Epithelial cell of esophagus (primary cell): ENCODE data around the gene SNRPA.
"Not testable (repeated sequence)": the region's sequence is repeated elsewhere in the genome, so short reads cannot be mapped to it uniquely, and the experiment has no call there.

Experiments used
- DNase-seq: peaks from one replicate; pipeline ENCODE4 v3.0.0; 2010; ENCODE audit warnings: low read depth
- H3K4me3 ChIP-seq: 2 replicates; pipeline ENCODE4 v1.5.1; 2011; ENCODE audit warnings: mild to moderate bottlenecking, low read length, control low read depth
- TF ChIP-seq, protein P1 (sequence below): IDR thresholded peaks from 2 replicates; pipeline ENCODE4 v1.5.1; 2011; ENCODE audit warnings: low read depth, mild to moderate bottlenecking, low read length, control low read depth, inconsistent platforms; ENCODE audit not compliant: insufficient read depth; ENCODE audit errors: missing control alignments

SNRPA gene

DNA sequence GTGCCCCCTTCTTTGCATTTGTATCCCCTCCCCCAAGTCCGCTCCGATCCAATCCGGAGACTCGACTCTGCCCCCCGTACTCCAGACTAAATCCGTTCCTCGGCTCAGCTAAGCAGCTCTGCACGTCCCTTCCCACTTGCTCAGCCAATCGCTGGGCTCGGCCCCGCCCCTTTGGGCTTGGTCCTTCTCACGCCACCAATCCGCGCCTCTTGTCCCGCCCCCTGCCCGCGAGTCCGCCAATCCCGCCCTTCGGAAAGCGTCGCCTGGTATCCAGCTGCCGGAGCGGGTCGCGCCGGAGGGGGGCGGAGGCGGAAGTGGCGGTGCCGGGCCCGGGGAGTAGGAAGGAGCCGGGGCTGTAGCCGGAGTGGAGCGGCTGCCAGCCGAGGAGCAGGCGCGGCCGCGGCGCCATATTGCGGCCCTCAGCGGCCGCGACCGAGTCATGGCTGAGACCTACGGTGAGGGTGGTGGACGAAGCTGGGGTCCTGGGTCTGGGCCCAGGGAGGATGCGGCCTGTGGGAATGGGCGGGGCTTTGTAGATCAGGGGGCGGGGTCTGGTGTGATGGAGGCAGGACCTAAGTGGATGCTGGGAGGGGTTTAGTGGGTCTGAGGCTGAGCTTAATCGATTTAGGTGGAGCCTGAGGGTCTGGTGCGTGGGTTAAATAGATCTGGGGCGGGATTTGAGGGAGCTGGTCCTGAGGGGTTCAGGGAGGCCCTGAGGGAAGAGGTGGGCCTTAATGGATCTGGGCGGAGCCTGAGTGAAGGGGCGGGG is 27.1 kb downstream of the SNRPA start, which contains the start of gene RAB4B:
Gene RAB4B, plus strand, starts transcription at position 311 of the 769 bp plus-strand sequence. Its CDS starts 129 bp downstream, at position 440.
- peak; percentile 100 for DNase-seq
- H3K4me3 ChIP-seq = peak within 1 kb of the TSS; percentile 74
- TF ChIP-seq, protein P1, sequence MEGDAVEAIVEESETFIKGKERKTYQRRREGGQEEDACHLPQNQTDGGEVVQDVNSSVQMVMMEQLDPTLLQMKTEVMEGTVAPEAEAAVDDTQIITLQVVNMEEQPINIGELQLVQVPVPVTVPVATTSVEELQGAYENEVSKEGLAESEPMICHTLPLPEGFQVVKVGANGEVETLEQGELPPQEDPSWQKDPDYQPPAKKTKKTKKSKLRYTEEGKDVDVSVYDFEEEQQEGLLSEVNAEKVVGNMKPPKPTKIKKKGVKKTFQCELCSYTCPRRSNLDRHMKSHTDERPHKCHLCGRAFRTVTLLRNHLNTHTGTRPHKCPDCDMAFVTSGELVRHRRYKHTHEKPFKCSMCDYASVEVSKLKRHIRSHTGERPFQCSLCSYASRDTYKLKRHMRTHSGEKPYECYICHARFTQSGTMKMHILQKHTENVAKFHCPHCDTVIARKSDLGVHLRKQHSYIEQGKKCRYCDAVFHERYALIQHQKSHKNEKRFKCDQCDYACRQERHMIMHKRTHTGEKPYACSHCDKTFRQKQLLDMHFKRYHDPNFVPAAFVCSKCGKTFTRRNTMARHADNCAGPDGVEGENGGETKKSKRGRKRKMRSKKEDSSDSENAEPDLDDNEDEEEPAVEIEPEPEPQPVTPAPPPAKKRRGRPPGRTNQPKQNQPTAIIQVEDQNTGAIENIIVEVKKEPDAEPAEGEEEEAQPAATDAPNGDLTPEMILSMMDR = no peak

DNA sequence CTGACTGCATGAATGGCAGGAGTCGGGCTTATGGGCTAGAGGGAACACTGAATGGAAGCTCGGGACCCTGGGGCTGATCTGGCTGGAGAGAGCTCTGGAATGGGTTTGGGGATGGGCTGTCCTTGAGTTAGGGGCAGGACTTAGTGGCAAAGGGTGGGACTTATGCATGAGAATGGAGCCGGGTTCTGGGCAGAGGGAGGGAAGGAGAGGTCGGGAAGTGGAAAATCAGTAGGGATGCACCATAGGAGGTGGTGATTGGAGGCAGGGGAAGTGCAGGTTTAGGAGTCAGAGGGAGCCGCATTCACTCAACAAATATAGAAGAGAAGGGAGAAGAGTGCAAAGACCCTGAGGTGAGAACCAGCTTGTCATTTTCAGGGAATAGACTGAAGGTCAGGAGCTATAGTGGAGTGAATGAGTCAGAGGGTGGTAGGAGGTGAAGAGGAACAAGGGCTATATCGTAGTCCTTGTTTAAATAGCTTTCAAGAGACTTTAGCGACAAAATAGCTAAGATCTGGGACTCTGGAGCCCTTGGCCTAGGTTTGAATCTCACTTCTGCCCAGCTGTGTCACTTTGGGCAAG is 27.8 kb downstream of the SNRPA start:
- peak overlapping the region; percentile 74 for H3K4me3 ChIP-seq
- TF ChIP-seq, protein P1 = no peak
- DNase-seq = no peak

DNA sequence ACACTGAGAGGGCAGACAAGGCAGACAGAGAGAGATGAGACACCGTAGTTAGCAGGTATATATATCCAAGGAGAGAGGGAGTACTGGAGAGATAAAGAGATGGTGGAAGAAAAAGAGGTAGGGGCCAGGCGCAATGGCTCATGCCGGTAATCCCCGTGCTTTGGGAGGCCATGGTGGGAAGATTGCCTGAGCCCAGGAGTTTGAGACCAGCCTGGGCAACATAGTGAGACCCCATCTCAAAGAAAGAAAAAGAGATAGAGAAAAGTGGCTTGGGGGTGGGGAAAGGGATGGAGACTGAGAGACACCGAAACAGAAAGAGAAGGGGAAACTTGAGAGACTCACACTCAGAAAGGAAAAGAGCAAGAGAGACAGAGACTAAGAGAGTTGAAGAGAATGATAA is 29.6 kb downstream of the SNRPA start:
- DNase-seq = no peak
- H3K4me3 ChIP-seq = no peak overlapping the region
- TF ChIP-seq, protein P1 = no peak

DNA sequence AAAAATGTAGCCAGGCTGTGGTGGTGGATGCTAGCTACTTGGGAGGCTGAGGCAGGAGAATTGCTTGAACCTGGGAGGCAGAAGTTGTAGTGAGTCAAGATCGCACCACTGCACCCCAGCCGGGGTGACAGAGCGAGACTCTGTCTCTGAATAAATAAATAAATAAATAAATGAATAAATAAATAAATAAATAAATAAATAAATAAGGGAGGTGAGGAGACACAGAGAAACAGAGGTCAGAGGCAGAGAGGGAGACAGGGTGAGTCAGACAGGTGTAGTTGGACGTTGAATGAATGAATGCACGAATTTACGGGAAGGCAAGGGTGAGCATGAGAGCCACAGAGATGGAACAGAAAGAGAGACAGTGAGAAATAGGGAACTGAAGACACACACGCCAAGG is 30.1 kb downstream of the SNRPA start:
- TF ChIP-seq, protein P1 = no peak
- DNase-seq = no peak
- H3K4me3 ChIP-seq = no peak overlapping the region

DNA sequence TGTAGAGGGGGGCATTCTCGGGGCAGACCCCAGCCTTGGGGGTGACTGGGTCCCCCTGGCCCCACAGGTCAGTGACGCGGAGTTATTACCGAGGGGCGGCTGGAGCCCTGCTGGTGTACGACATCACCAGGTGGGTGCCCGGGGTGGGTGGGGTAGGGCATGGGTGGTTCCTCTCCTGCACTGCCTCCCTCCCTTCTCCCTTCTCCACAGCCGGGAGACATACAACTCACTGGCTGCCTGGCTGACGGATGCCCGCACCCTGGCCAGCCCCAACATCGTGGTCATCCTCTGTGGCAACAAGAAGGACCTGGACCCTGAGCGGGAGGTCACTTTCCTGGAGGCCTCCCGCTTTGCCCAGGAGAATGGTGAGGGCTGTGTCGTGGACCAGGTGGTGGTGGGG is 32.7 kb downstream of the SNRPA start:
- H3K4me3 ChIP-seq = no peak overlapping the region
- DNase-seq = no peak
- TF ChIP-seq, protein P1 = no peak

DNA sequence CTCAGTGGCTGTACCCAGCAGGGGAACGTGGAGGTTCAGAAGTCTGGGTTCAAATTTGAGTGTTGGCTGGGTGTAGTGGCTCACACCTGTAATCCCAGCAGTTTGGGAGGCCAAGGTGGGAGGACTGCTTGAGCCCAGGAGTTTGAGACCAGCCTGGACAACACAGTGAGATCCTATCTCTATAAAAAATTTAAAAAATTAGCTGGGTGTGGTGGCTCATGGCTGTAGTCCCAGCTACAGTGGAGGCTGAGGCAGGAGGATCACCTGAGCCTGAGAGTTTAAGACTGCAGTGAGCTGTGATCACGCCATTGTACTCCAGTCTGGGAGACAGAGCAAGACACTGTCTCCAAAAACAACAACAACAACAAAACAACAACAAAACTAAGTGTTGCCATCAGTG is 33.1 kb downstream of the SNRPA start:
- not testable (repeated sequence) for H3K4me3 ChIP-seq, DNase-seq

DNA sequence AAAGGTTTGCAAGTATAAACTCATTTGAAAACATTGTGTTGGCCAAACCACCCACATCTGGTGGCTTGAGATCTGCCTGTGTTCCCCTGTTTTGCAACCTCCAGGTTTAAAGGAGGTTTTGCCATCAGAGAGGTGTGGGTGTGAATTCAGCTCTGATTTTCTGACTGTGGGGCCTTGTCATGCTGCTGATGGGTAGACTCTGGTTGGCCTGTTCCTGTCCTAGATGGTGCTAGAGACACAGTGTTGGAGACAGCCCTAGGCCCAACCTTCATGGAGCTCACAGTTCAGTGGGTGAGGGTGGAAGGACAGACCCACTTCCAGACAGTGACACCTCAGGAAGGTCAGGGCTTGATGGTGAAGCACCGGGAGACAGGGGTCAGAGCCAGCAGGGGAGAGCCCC is 34.5 kb downstream of the SNRPA start:
- TF ChIP-seq, protein P1 = no peak
- DNase-seq = no peak
- no peak overlapping the region for H3K4me3 ChIP-seq
